ENCODE measurements around the gene STAT4.

STAT4 gene

DNA sequence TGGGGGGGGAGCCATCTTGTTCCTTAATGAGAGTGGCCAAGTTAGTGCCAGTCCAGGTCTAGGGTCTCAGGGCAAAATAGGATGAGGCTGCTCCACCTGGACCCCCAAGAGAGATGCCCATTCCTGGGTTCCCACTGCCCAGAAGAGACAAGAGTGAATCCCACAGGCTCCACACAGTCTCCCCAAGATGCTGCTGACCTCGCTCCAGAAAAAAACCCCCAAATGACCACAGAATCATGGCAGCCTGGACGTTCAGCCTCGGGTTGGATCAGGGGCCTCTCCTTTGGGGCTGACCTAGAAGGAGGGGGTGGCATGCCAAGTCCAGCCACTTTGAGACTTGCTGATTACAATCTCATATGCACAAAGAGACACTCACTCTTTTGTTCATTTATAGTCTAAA is 161.9 kb downstream of the STAT4 start:
- DNase-seq: no peak

DNA sequence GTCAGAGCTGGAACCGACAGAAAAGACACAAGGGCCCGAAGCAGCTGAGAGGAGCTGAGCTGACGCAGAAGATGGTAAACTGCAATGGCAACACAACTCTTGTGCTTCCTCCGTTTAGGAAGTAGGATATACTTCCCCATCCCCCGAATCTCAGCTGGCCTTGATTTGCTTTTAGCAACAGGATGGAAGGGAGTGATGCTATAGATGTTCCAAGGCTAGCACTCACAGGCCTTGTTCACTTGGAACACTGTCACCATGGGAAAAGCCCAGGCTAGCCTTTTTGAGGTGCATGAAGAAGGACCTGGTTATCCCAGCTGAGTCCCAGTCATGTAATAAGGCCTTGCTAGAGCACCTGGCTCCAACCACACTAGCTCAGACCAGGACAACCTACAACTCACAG is 162.9 kb downstream of the STAT4 start:
- DNase-seq: no peak

DNA sequence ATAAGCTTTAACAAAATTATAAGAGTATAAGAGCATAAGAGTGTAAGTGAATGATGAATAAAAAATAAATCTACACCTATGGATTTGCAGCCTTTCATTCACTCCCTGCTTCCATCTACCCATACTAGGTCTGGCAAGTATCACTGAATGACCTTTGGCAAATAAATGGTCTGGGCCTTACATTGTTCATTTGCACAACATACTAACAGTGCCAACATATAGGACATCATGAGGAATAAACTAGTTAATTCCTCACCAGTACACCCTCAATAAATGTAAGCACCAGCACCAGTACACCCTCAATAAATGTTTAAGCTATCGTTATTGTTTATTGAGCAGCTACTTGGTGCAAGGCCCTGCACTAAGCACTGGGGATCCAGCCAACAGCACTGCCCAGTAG is 163.7 kb downstream of the STAT4 start:
- DNase-seq: no peak

DNA sequence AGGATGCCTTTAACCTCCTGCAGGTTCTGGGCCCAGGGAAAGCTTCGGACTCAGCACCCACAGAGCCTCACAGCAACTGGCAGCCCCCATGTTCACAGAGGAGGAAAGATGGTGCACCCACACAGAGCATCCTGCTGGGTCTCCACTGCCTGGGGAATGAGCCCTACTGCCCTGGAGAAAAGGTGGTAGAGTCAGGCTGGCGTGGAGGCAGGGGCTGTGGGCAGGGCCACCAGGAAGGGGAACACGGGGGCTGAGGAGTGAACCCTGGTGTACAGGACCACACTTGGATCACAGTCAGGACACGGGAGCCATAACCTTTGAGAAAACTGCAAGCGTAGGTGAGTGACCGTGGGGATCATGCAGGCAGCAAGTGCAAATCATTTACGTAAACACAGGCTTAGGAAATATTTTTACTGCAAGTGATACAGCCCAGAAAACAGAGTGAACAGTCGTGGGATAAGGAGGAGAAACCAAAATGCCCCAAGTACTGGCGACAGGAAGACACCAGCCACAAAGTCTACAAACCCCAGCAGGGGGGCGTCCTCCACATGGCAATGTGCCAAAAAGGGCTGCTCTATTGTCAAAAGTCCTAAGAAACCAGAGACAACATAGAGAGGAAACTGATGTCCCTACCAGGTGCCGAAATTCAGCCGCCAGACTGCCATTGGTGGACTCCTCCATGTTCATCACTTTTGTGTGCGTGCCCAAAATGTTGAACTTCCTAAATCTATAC is 164.4 kb downstream of the STAT4 start:
- DNase-seq: no peak

DNA sequence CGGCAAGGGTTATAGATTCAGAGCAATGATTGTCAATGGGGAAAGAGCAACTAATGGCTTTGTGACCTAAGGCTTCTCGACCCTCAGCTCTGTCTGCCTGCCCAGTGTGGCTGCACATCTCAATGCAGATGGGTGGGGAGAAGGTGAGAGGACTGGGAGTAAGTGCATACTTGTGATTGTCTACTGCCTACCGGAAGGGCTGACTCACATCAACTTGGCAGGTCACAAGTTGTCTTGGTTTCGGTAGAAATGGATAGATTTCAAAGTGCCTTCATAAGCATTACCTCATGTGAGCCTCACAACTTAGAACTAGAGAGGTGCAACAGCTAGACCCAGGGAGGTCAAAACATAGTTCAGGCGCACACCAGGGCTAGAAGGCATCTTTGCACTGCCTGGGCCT is 166.2 kb downstream of the STAT4 start:
- no peak for DNase-seq

DNA sequence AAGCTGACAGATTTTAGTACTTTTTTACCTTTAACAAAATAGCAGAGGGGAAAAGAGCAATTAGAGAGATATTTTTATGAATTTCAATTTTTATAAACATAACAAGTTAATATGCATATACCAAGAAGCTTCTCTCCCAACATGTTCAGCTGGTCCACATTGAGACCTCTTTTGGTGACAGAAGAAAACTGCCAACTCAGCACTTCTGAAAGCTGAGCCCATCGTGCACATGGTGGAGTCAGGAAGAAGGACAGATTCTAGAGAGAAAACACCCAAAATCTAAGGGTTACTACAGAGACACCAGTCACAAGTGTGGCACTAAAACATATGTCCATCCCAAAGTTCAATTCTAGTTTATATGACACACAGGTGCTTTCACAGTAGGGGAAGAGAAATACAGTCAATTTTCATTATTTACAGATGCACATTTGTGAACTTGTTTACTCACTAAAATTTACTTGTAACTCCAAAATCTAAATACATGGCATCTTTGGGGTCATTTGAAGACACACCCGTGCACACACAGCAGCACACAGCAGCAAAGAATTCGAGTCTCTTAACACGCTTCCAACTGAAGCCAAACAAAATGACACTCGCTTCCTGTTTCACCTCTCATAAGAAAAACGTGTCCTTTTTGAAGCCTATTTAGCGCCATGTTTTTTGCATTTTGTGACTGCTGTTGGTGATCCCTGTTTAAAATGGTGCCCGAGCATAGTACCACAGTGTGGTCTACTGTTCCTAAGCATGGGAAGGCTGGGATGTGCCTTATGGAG is 168.3 kb downstream of the STAT4 start:
- no peak for DNase-seq

DNA sequence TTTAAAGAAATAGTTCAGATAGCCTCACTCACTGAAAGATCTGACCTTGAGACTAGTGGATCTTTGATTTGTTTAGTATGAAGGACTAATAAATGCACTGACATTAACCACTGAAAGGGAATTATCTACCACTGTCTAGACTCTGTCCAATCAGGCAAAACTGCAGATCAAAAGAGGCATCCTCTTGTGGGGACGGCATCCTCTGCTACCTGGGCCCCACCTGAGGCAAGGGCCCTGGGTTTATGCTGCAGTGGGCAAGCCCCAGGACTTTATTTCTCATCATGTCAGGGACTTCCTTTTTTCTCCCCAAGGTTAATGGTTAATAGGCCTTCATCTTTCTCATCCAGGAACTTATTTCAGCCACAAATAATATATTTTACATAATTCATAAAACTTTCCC is 169.1 kb downstream of the STAT4 start:
- DNase-seq: no peak

DNA sequence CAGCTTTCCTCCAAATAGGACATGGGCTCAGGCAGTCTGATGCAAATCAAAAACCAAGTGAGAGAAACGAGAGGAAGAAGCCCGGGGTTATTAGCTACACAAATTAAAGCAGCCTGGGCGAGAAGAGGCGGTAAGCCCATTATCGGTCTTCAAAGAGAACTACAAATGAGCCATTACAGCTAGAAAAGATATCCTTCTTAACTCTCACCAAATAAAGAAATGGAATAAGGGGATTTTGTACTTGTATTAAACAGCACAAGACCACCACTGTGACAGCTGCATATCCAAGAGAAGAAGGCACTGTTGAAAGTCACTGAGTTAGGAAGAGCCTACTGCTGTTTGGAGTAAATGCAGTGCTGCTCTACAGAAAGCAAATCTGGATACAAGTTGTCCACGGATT is 169.5 kb downstream of the STAT4 start:
- DNase-seq: no peak

DNA sequence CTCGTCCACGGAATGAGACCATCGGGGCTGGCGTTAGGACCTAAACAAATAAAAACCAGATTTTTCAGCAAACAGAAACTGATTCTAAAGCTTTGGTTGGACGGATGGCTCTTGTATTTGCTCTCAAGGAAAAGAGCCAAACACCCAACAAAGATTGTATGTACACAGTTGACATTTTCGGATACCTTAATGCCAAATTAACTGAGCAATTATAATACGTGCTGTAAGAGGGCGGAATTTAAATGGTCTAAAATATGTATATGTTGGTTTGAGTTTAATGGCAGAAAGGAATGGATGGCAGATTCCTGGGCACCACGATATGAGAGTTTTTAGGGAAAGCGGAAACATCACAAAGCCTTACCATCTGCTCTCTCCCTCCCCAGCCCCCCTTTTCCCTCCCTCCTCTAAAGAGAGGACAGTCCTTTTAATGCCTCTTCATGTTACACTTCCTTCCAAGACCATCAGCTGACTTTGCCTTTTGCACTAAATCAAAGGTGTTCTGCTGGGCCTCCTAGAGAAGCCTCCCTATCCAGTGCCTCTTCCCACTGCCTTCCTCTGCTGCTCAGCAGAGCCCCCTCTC is 170.1 kb downstream of the STAT4 start:
- DNase-seq: no peak

DNA sequence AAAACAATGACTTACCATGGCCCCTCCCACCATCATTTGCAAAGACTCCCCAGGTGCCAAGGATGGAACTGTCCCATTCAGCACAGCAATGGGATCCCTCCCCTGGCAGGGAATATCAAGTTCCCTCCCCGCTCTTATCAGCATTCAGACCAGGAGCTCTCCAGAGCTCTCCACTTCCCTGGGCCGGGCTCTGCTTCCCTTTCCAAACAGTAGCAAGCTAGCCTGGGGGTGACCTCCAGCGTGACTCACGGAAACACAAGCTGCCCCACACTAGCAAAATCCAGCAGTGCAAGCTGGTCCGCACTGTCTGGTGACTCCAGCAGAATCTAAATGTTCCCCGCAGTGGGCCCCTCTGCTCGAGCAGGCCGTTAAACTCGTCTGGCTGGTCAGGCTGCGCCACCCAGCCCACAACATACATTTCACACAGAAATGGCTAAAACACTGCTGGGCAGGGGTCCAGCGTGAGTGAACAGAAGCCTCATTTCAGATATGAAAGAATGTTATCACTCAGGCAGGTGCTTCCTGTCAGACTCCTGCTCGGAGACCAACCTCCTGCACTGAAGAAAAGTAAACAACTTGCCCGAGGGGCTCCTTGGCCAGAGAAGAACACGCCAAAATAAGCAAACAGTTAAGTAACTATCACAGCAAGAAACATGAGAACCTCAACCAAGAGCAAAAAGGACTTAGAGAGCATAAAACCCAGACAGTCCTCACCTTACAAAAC is 170.7 kb downstream of the STAT4 start:
- DNase-seq: no peak

Measured in inflammatory macrophage treated with lipopolysaccharide for 1 hour (primary cell).